Measurements from ENCODE around the gene CYRIA.

GRCh38 chr2:16680304-16680703, 14.7 kb upstream of the CYRIA start:
- TF ChIP-seq CTCF (IDR thresholded peaks at IDR 0.05) (no peak), EP300 (IDR thresholded peaks at IDR 0.05) (no peak), POLR2A (IDR thresholded peaks at IDR 0.05) (no peak)
